DOHH2 (cell line): Measurements from ENCODE around the gene GLI1.

Source experiments
- H3F3A ChIP-seq: fragments of 200-600 bp; sonication (generic), shearing (Covaris generic); 2 replicates; pipeline ENCODE4 v1.6.0; 2016; ENCODE audit warnings: antibody characterized with exemption, mild to moderate bottlenecking; ENCODE audit not compliant: control insufficient read depth, insufficient read depth
- H3K27ac ChIP-seq: fragments of 200-600 bp; sonication (generic); 2 replicates; pipeline ENCODE4 v1.5.1; 2014; ENCODE audit warnings: low read depth, mild to moderate bottlenecking, low read length, moderate library complexity
- H3K27me3 ChIP-seq: fragments of 200-600 bp; sonication (generic); 2 replicates; pipeline ENCODE4 v1.6.1; 2014; ENCODE audit warnings: mild to moderate bottlenecking, low read length, mixed read lengths; ENCODE audit not compliant: control insufficient read depth
- H3K36me3 ChIP-seq: fragments of 200-600 bp; sonication (generic); 2 replicates; pipeline ENCODE4 v1.6.1; 2014; ENCODE audit warnings: mild to moderate bottlenecking, low read length, moderate library complexity, mixed read lengths; ENCODE audit not compliant: control insufficient read depth
- H3K4me1 ChIP-seq: fragments of 200-600 bp; sonication (generic); 2 replicates; pipeline ENCODE4 v1.6.1; 2014; ENCODE audit warnings: mild to moderate bottlenecking, low read length, mixed read lengths; ENCODE audit not compliant: control insufficient read depth
- H3K4me2 ChIP-seq: fragments of 200-600 bp; sonication (generic); 2 replicates; pipeline ENCODE4 v1.6.0; 2014; ENCODE audit warnings: mild to moderate bottlenecking, low read length, moderate library complexity
- H3K4me3 ChIP-seq: fragments of 200-600 bp; sonication (generic); 2 replicates; pipeline ENCODE4 v1.5.1; 2014; ENCODE audit warnings: mild to moderate bottlenecking, low read length, mixed read lengths
- H3K79me2 ChIP-seq: fragments of 200-600 bp; sonication (generic); 2 replicates; pipeline ENCODE4 v1.6.1; 2014; ENCODE audit warnings: mild to moderate bottlenecking, low read length, mixed read lengths; ENCODE audit not compliant: control insufficient read depth
- H3K9me2 ChIP-seq: fragments of 200-600 bp; sonication (generic); replicated peaks from 2 replicates; pipeline ENCODE4 v1.6.1; 2014; ENCODE audit warnings: mild to moderate bottlenecking, low read length, mixed read lengths; ENCODE audit not compliant: control insufficient read depth
- H3K9me3 ChIP-seq: fragments of 200-600 bp; sonication (generic); 2 replicates; pipeline ENCODE4 v1.6.1; 2014; ENCODE audit warnings: antibody characterized with exemption, low read length, mixed read lengths; ENCODE audit not compliant: control insufficient read depth, insufficient read depth
- H4K20me1 ChIP-seq: fragments of 200-600 bp; sonication (generic); 2 replicates; pipeline ENCODE4 v1.6.0; 2014; ENCODE audit warnings: low read depth, mild to moderate bottlenecking, antibody characterized with exemption, low read length, moderate library complexity; ENCODE audit not compliant: control insufficient read depth, insufficient read depth
- EZH2phosphoT487 ChIP-seq: fragments of 200-600 bp; sonication (generic); IDR thresholded peaks from 2 replicates; pipeline ENCODE4 v1.6.1; 2017; ENCODE audit warnings: borderline replicate concordance, mild to moderate bottlenecking, antibody characterized with exemption, low read length, moderate library complexity, mixed read lengths
- TF ChIP-seq, protein P1 (sequence below): fragments of 200-600 bp; sonication (generic); IDR thresholded peaks from one replicate; pipeline ENCODE4 v1.5.1; 2014; ENCODE audit warnings: antibody characterized with exemption, mild to moderate bottlenecking, low read depth, low read length; ENCODE audit not compliant: poor library complexity, severe bottlenecking

The GLI1 gene

DNA sequence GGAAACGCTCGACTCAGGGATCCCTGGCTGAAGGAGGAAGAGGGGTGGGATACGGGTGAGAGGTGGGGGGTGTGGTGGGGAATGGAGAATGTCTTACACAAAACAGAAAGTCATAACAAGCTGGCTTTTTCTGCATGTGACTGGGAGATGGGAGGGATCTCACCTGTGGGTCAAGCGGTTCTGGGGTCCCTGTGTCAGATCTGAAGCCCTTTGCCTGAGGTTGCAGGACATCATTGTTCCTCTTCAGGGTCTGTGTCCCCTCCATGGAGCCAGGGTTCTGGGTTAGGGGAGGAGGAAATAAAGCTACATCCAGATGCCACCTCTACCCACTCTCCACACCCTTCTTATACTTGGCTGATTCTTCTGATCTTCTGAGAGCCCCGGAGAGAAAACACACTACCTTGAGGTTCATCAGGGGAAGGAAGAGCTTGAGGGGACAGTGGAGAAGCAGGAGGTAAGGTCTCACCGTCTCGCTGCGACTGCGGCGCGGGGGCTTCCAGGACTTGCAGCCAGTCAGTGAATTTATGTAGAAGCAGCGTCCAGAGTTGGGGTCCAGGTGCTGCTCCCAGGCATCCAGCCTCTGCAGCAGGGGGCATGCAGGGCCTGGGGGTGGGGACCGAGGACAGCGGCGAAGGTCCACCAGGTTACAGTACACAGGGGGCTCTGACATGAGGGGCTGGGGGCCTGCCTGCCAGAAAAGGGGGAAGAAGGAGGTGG lies 17.6 kb downstream of the GLI1 start:
- Histone ChIP-seq H3K4me1 (peaks cover 56% of the 10 kb centered on the region), H3F3A (peaks cover 18% of the 10 kb centered on the region), H3K9me2 (no peaks in the 10 kb centered on the region), H3K9me3 (no peaks in the 10 kb centered on the region), H3K27ac (peak overlapping the region; percentile 97), H3K79me2 (peaks cover 24% of the 10 kb centered on the region), H3K4me3 (peak overlapping the region; percentile 90), H3K36me3 (peaks cover 37% of the 10 kb centered on the region), H3K4me2 (peak overlapping the region; percentile 98), H3K27me3 (no peaks in the 10 kb centered on the region), H4K20me1 (no peaks in the 10 kb centered on the region)
- TF ChIP-seq, protein P1, sequence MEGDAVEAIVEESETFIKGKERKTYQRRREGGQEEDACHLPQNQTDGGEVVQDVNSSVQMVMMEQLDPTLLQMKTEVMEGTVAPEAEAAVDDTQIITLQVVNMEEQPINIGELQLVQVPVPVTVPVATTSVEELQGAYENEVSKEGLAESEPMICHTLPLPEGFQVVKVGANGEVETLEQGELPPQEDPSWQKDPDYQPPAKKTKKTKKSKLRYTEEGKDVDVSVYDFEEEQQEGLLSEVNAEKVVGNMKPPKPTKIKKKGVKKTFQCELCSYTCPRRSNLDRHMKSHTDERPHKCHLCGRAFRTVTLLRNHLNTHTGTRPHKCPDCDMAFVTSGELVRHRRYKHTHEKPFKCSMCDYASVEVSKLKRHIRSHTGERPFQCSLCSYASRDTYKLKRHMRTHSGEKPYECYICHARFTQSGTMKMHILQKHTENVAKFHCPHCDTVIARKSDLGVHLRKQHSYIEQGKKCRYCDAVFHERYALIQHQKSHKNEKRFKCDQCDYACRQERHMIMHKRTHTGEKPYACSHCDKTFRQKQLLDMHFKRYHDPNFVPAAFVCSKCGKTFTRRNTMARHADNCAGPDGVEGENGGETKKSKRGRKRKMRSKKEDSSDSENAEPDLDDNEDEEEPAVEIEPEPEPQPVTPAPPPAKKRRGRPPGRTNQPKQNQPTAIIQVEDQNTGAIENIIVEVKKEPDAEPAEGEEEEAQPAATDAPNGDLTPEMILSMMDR: no peak

DNA sequence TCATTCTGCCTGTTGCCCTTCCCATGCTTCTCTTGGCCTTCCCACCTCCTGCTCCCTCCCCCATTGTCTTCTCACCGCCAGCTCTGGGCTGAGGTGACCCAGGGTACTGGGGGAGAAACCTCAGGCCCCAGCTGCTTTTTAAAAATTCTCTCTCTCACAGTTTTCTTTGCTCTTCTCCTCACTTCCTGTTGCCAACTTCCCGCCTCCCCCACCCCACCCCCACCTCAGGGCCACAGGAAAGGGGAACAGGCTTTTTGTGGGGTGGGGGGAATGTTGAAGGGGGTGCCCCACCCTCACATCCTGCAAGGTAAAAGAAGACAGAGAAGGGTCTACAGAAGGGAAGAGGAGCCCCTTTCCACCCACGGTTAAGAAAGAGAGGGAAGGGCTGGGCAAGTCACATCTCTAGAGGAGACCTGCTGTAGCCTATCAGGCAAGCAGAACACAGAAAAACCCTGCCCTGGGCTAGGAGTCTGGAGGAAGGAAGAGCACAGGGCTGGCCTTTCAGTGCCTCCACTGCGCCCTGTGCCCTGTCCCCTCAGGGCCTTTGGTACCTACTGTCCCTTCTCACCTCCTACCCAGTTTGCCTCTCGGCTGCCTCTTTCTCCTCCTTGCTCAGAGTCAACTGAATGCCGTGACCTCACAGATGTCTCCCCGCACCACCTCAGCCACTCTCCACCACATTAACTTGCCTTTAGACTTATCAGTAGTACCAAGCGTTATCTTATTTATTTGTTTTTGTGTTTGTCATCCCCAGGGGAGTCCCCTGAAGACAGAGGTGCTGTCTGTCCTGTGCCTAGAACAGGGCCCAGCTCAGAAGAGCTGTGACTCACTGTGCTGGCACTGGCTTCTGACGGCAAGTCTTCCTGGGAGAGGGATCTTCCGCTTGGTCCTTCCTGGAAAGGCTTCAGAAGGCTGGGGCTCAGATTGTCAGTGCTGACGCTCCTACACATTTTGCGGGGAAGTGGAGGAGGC lies 18.4 kb downstream of the GLI1 start:
- H3K4me1 ChIP-seq: peaks cover 60% of the 10 kb centered on the region
- H3K4me3 ChIP-seq: peak overlapping the region; percentile 90
- H3K27me3 ChIP-seq: no peaks in the 10 kb centered on the region
- peaks cover 29% of the 10 kb centered on the region for H3K36me3 ChIP-seq
- peaks cover 18% of the 10 kb centered on the region for H3F3A ChIP-seq
- H3K79me2 ChIP-seq: peaks cover 24% of the 10 kb centered on the region
- no peaks in the 10 kb centered on the region for H4K20me1 ChIP-seq
- no peaks in the 10 kb centered on the region for H3K9me2 ChIP-seq
- peak overlapping the region; percentile 98 for H3K4me2 ChIP-seq
- H3K27ac ChIP-seq: peak overlapping the region; percentile 97
- H3K9me3 ChIP-seq: no peaks in the 10 kb centered on the region
- TF ChIP-seq EZH2phosphoT487: no peak
- TF ChIP-seq, protein P1: no peak

DNA sequence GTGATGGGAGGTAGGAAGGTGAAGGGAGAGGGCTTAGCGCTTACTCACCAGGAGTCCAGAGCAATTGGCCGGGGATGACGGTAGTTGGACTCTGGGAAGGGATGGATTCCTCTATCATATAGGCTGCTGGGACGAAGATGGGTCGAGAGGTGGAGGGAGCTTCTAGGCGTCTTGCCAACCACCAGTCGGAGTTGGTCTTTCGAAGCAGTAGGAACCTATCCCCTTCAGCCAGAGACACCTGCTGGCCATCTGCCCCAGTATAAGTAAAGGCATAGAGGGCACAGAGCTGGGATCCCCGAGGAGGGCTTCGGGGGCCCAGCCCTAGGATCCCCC lies 19.4 kb downstream of the GLI1 start:
- no peaks in the 10 kb centered on the region for H3K27me3 ChIP-seq
- no peaks in the 10 kb centered on the region for H4K20me1 ChIP-seq
- no peaks in the 10 kb centered on the region for H3K9me2 ChIP-seq
- H3K9me3 ChIP-seq: no peaks in the 10 kb centered on the region
- H3K4me3 ChIP-seq: peak overlapping the region; percentile 90
- peaks cover 67% of the 10 kb centered on the region for H3K4me1 ChIP-seq
- TF ChIP-seq, protein P1: peak; percentile 30
- TF ChIP-seq EZH2phosphoT487: no peak
- H3K27ac ChIP-seq: peak overlapping the region; percentile 97
- peak overlapping the region; percentile 98 for H3K4me2 ChIP-seq
- H3F3A ChIP-seq: peaks cover 18% of the 10 kb centered on the region
- peaks cover 24% of the 10 kb centered on the region for H3K79me2 ChIP-seq
- peaks cover 23% of the 10 kb centered on the region for H3K36me3 ChIP-seq
